CD14-positive monocyte (primary cell): ENCODE data around the gene MPV17. TPM values are rescaled to one million over a fixed set of nuclear protein-coding genes. Genes with fewer than 3 reads are reported as not detected.
A peak's percentile ranks its signal among the peaks of the same experiment; 100 is the strongest.

Experiments used
- DNase-seq, 3 donors: peaks; one replicate each; pipeline ENCODE4 v3.0.0-alpha.2; 2011 to 2022
- H2AFZ ChIP-seq: 2 replicates; pipeline ENCODE4 v1.6.0; 2012; ENCODE audit warnings: mild to moderate bottlenecking, low read depth, low read length, inconsistent platforms; ENCODE audit not compliant: insufficient read depth, poor library complexity, severe bottlenecking
- H3K27ac ChIP-seq, 2 donors: 1 replicate in 1 of 2; 2 replicates in 1 of 2; pipeline ENCODE4 v1.5.1; 2012 to 2013; ENCODE audit warnings: low read length in 2 of 2, control low read depth in 1 of 2, inconsistent platforms in 1 of 2, low read depth in 1 of 2, mild to moderate bottlenecking in 1 of 2
- H3K27me3 ChIP-seq, 2 donors: one replicate each; pipeline versions ENCODE4 v1.6.0 to v1.6.1; 2011 to 2013; ENCODE audit warnings: low read length in 2 of 2; ENCODE audit not compliant: control insufficient read depth in 2 of 2, insufficient read depth in 2 of 2
- H3K36me3 ChIP-seq, 2 donors: replicated peaks in 1 of 2; 1 replicate in 1 of 2; 2 replicates in 1 of 2; pipeline versions ENCODE4 v1.5.1 to v1.6.1; 2012 to 2013; ENCODE audit warnings: low read length in 2 of 2, control low read depth in 1 of 2, inconsistent platforms in 1 of 2, mild to moderate bottlenecking in 1 of 2; ENCODE audit not compliant: insufficient read depth in 2 of 2, control insufficient read depth in 1 of 2
- H3K4me1 ChIP-seq, 2 donors: 1 replicate in 1 of 2; 2 replicates in 1 of 2; pipeline versions ENCODE4 v1.5.1 to v1.6.1; 2012 to 2013; ENCODE audit warnings: low read length in 2 of 2, control low read depth in 1 of 2, inconsistent platforms in 1 of 2, mild to moderate bottlenecking in 1 of 2, moderate library complexity in 1 of 2; ENCODE audit not compliant: insufficient read depth in 2 of 2, control insufficient read depth in 1 of 2
- H3K4me2 ChIP-seq: replicated peaks from 2 replicates; pipeline ENCODE3; 2012; ENCODE audit warnings: low read length, moderate library complexity, mild to moderate bottlenecking; ENCODE audit not compliant: poor library complexity, severe bottlenecking; ENCODE audit errors: extremely low read depth
- H3K4me3 ChIP-seq, 3 experiments: fragments of 200-600 bp in 1 of 3; sonication (generic) in 1 of 3; replicated peaks in 1 of 3; 1 replicate in 2 of 3; 2 replicates in 1 of 3; pipeline ENCODE4 v1.5.1; 2011 to 2013; ENCODE audit warnings: low read length in 3 of 3, mild to moderate bottlenecking in 3 of 3, control low read depth in 2 of 3, low read depth in 2 of 3, inconsistent platforms in 1 of 3, moderate library complexity in 1 of 3
- H3K79me2 ChIP-seq: 2 replicates; pipeline ENCODE4 v1.6.0; 2012; ENCODE audit warnings: mild to moderate bottlenecking, control low read depth, inconsistent platforms, low read length, moderate library complexity; ENCODE audit not compliant: insufficient read depth
- H3K9ac ChIP-seq: 2 replicates; pipeline ENCODE4 v1.6.0; 2017; ENCODE audit warnings: low read length, mild to moderate bottlenecking; ENCODE audit not compliant: insufficient read depth, poor library complexity, severe bottlenecking
- H3K9me3 ChIP-seq, 2 donors: replicated peaks in 1 of 2; 1 replicate in 1 of 2; 2 replicates in 1 of 2; pipeline versions ENCODE4 v1.5.1 to v1.6.1; 2012 to 2013; ENCODE audit warnings: low read length in 2 of 2, control low read depth in 1 of 2; ENCODE audit not compliant: control insufficient read depth in 1 of 2, insufficient read depth in 1 of 2
- H4K20me1 ChIP-seq: 2 replicates; pipeline ENCODE4 v1.6.0; 2012; ENCODE audit warnings: mild to moderate bottlenecking, low read length, control low read depth, moderate library complexity; ENCODE audit not compliant: insufficient read depth
- H3K27ac Mint-ChIP-seq, 7 donors: one replicate each; pipeline ENCODE4 v1.8.0; 2020; ENCODE audit warnings: mild to moderate bottlenecking in 7 of 7, mixed read lengths in 7 of 7, moderate library complexity in 6 of 7, inconsistent platforms in 2 of 7
- H3K27me3 Mint-ChIP-seq, 3 donors: one replicate each; pipeline ENCODE4 v1.8.0; 2021 to 2022; ENCODE audit warnings: low read depth in 3 of 3, mild to moderate bottlenecking in 3 of 3, mixed read lengths in 3 of 3, moderate library complexity in 3 of 3, inconsistent platforms in 1 of 3
- H3K36me3 Mint-ChIP-seq, 2 donors: one replicate each; pipeline ENCODE4 v1.8.0; 2020; ENCODE audit warnings: mixed read lengths in 2 of 2, inconsistent platforms in 1 of 2, mild to moderate bottlenecking in 1 of 2
- H3K4me1 Mint-ChIP-seq: one replicate; pipeline ENCODE4 v1.8.0; 2020; ENCODE audit warnings: mild to moderate bottlenecking, mixed read lengths
- H3K4me3 Mint-ChIP-seq, 2 donors: one replicate each; pipeline ENCODE4 v1.8.0; 2020; ENCODE audit warnings: mild to moderate bottlenecking in 2 of 2, mixed read lengths in 2 of 2, moderate library complexity in 1 of 2
- H3K9me3 Mint-ChIP-seq, 7 donors: one replicate each; pipeline ENCODE4 v1.8.0; 2020 to 2022; ENCODE audit warnings: mixed read lengths in 7 of 7, mild to moderate bottlenecking in 6 of 7, moderate library complexity in 6 of 7, inconsistent platforms in 2 of 7
- WGBS: methylation state at CpG from one replicate; pipeline ENCODE4 v1.1.5; 2013; ENCODE audit warnings: missing lambda C conversion rate; ENCODE audit not compliant: insufficient coverage; 5-methylcytosine and 5-hydroxymethylcytosine counted together
- intact Hi-C, 2 donors: fragments of 100-400 bp; cut with micrococcal nuclease; formaldehyde crosslinking; loops; one replicate each; pipeline versions ENCODE4 v1.15.0 to v1.15.1; 2023
- polyA plus RNA-seq, 3 donors: library from polyadenylated mRNA; depleted of rRNA in 1 of 3; unstranded in 2 of 3; stranded (reverse) in 1 of 3; fragments of 300-500 nt in 2 of 3; fragments of >200 nt in 1 of 3; fragmentation: Illumina TruSeq in 2 of 3; gene quantifications; 1 replicate in 2 of 3; 2 replicates in 1 of 3; pipeline ENCODE4 v1.2.3, GENCODE V29; 2012 to 2021
- TF ChIP-seq, protein P1 (sequence below): fragments of 200-600 bp; IDR thresholded peaks from one replicate; pipeline ENCODE4 v1.8.0; 2022; ENCODE audit warnings: antibody characterized with exemption, mild to moderate bottlenecking

The MPV17 gene
- polyA plus RNA-seq, 3 donors = 136 to 160 (median 160) TPM

DNA sequence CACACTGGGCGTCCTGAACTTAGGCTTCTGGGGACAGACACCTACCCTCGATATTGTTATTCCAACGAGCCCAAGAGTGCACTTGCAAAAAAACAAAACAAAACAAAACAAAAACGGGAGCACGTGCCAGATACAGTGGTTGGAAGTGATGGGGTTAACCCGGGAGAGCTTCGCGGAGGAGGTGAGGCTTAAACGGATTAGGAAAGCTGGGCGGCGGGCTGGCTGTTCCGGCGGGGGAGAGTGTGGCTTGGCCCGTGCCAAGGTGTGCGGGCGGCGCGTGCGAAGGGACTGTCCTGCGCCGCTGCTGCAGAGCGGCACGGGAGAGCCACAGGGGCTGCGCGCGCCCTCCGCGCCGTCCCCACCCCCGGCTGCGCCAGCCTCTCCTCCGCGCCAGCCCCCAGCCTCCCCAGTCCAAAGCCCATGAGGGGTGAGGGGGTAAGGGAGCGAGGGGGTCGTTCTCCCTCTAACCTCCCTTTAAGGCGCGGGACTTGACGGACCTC is 58.6 kb downstream of the MPV17 start:
- TF ChIP-seq, protein P1, sequence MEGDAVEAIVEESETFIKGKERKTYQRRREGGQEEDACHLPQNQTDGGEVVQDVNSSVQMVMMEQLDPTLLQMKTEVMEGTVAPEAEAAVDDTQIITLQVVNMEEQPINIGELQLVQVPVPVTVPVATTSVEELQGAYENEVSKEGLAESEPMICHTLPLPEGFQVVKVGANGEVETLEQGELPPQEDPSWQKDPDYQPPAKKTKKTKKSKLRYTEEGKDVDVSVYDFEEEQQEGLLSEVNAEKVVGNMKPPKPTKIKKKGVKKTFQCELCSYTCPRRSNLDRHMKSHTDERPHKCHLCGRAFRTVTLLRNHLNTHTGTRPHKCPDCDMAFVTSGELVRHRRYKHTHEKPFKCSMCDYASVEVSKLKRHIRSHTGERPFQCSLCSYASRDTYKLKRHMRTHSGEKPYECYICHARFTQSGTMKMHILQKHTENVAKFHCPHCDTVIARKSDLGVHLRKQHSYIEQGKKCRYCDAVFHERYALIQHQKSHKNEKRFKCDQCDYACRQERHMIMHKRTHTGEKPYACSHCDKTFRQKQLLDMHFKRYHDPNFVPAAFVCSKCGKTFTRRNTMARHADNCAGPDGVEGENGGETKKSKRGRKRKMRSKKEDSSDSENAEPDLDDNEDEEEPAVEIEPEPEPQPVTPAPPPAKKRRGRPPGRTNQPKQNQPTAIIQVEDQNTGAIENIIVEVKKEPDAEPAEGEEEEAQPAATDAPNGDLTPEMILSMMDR = no peak
- H3K36me3 Mint-ChIP-seq = peaks cover 10 to 22% of the 10 kb centered on the region in 2 donors
- Histone ChIP-seq H3K4me1 (peaks cover 26 to 38% of the 10 kb centered on the region in 2 donors), H4K20me1 (no peaks in the 10 kb centered on the region), H3K4me3 (peak overlapping the region; percentile 24 to 74 (median 43)), H3K27ac (no peak overlapping the region), H3K9me3 (peaks cover 0 to 36% of the 10 kb centered on the region in 2 donors), H3K9ac (peak overlapping the region; percentile 19), H3K36me3 (no peaks in the 10 kb centered on the region), H3K27me3 (peaks cover 60 to 70% of the 10 kb centered on the region in 2 donors), H3K79me2 (no peaks in the 10 kb centered on the region), H3K4me2 (peak overlapping the region; percentile 96), H2AFZ (peak overlapping the region; percentile 84)
- peak overlapping the region; percentile 81 to 97 for H3K4me3 Mint-ChIP-seq
- DNase-seq = peak in 1 of 3 donors; percentile 26
- intact Hi-C loops = no loop called here
- 1% methylated on average over 25 of the region's 38 CpGs for WGBS
- H3K27ac Mint-ChIP-seq = peak overlapping the region in 2 of 7 donors; percentile 5 to 11
- peaks cover 22 to 28% (median 24%) of the 10 kb centered on the region in 3 donors for H3K27me3 Mint-ChIP-seq
- H3K4me1 Mint-ChIP-seq = peaks cover 29% of the 10 kb centered on the region
- H3K9me3 Mint-ChIP-seq = peaks cover 0 to 18% (median 13%) of the 10 kb centered on the region in 7 donors

DNA sequence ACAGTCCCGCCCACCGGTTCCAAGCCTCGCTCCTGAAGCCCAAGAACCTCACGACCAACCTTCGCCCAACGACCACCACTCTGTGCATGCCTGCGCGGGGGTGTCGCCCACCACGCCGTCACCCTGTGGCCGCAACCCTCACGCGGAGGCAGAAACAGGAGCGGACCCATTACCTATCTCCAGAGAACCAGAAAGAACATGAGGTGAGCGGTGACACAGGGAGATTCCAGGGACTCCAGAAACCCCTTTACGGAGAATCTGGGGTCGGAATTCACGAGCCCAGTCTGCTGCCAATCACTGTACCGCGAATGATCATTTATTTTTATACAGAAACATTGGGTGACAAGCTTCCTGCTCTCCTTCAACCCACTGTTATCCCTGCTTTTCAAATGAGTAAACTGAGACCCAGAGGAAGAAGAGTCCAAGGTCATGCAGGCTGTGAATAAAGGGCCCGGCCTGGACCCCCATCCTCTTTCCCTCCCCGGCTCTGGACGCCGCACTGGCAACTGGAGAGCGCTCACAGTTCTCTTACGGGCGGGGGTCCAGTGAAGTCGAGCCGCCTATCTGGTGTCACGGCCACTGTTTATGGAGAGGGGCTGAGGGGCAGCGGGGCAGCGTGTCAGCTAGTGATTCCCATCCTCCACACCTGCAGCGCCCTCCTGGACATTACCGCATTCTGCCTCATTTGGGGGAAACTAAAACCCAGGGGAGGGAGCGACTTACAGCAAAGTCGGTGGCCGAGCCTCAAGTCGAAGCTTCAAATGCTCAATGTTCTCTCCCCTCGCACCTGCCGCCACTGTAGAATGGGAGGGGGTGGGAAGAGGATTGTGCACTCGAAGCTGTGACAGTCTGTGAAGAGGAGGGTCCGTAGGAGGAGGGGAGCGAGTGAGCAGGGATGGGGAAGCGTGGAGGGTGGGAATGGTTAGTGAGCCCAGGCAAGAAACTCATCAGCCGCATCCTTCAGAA is 59.3 kb downstream of the MPV17 start:
- peaks cover 29 to 34% (median 29%) of the 10 kb centered on the region in 3 donors for H3K27me3 Mint-ChIP-seq
- WGBS = 3% methylated on average over 22 of the region's 46 CpGs
- Histone ChIP-seq H3K4me1 (peaks cover 26 to 38% of the 10 kb centered on the region in 2 donors), H3K79me2 (no peaks in the 10 kb centered on the region), H3K27me3 (peaks cover 60 to 73% of the 10 kb centered on the region in 2 donors), H4K20me1 (no peaks in the 10 kb centered on the region), H3K4me3 (peak overlapping the region in 2 of 3 experiments; percentile 36 to 74), H3K9ac (no peak overlapping the region), H3K4me2 (peak overlapping the region; percentile 96), H3K36me3 (no peaks in the 10 kb centered on the region), H2AFZ (peak overlapping the region; percentile 84), H3K27ac (no peak overlapping the region), H3K9me3 (peaks cover 0 to 36% of the 10 kb centered on the region in 2 donors)
- H3K9me3 Mint-ChIP-seq = peaks cover 0 to 18% (median 13%) of the 10 kb centered on the region in 7 donors
- H3K4me3 Mint-ChIP-seq = peak overlapping the region; percentile 81 to 97
- peaks cover 29% of the 10 kb centered on the region for H3K4me1 Mint-ChIP-seq
- intact Hi-C loops = no loop called here
- peak overlapping the region in 3 of 7 donors; percentile 11 to 75 (median 42) for H3K27ac Mint-ChIP-seq
- peaks cover 10 to 22% of the 10 kb centered on the region in 2 donors for H3K36me3 Mint-ChIP-seq
- TF ChIP-seq, protein P1 = no peak
- DNase-seq = no peak
